HepG2 (cell line): Measurements from ENCODE around the gene MEPCE. TPM values are rescaled to one million over a fixed set of nuclear protein-coding genes. Genes with fewer than 3 reads are reported as not detected.

Experiments
- ATAC-seq: fragments of 200-7000 bp; cut with Tn5 transposase; 3 replicates; pipeline ENCODE4 v1.9.1; 2020; ENCODE audit warnings: mild to moderate bottlenecking, moderate library complexity
- BruUV-seq: library from RNA; stranded (reverse); fragments of 400-500 nt; replicated peaks from 2 replicates; lab custom pipeline; 2021; lab: Mats Ljungman, UMichigan
- CTCF ChIA-PET: fragments of 300-600 bp; formaldehyde crosslinking; extraction: SDS; loops from one replicate; lab custom pipeline; 2021; ENCODE audit warnings: low total read pairs, inconsistent platforms, low intra/inter-chr PET ratio; lab: Yijun Ruan, JAX
- POLR2A ChIA-PET: fragments of 350-600 bp; sonication (Branson Sonifier 250); formaldehyde crosslinking; loops from one replicate; lab custom pipeline; 2020; ENCODE audit warnings: antibody characterized with exemption, inconsistent platforms; lab: Yijun Ruan, JAX
- DNase-seq: peaks from one replicate; pipeline ENCODE4 v3.0.0-alpha.2; 2015; ENCODE audit warnings: low spot score
- FAIRE-seq: peaks from 3 replicates; lab custom pipeline; 2011; peaks lifted over from hg19 to GRCh38; lab: Jason Lieb, UNC
- H2AFZ ChIP-seq: one replicate; pipeline ENCODE4 v1.6.1; 2011; ENCODE audit warnings: low read length, inconsistent platforms
- H3K27ac ChIP-seq: fragments of 300-600 bp; 3 replicates; pipeline ENCODE4 v1.8.0; 2011; ENCODE audit warnings: mixed run types, mild to moderate bottlenecking, mixed read lengths, low read length, inconsistent platforms; ENCODE audit not compliant: insufficient read depth; ENCODE audit errors: extremely low read length
- H3K27me3 ChIP-seq, 2 experiments: fragments of 200-600 bp in 1 of 2; 2 replicates in 1 of 2; 3 replicates in 1 of 2; pipeline versions ENCODE4 v1.6.0 to v1.8.0; 2011; ENCODE audit warnings: low read length in 2 of 2, mild to moderate bottlenecking in 2 of 2, moderate library complexity in 2 of 2, inconsistent platforms in 1 of 2; ENCODE audit not compliant: insufficient read depth in 2 of 2, control insufficient read depth in 1 of 2
- H3K36me3 ChIP-seq, 2 experiments: fragments of 200-600 bp in 1 of 2; replicated peaks in 1 of 2; 2 replicates in 1 of 2; 3 replicates in 1 of 2; pipeline versions ENCODE4 v1.5.1 to v1.8.0; 2011; ENCODE audit warnings: low read length in 2 of 2, inconsistent platforms in 1 of 2; ENCODE audit not compliant: insufficient read depth in 2 of 2, control insufficient read depth in 1 of 2
- H3K4me1 ChIP-seq: 2 replicates; pipeline ENCODE4 v1.5.1; 2012; ENCODE audit warnings: low read length, inconsistent platforms; ENCODE audit not compliant: insufficient read depth
- H3K4me2 ChIP-seq: 2 replicates; pipeline ENCODE4 v1.6.0; 2011; ENCODE audit warnings: low read depth, low read length, inconsistent platforms
- H3K4me3 ChIP-seq, 3 experiments: fragments of 200-600 bp in 1 of 3; sonication (generic), shearing (Covaris generic) in 1 of 3; replicated peaks in 1 of 3; 2 replicates each; pipeline ENCODE4 v1.5.1; 2011 to 2016; ENCODE audit warnings: low read length in 3 of 3, inconsistent platforms in 2 of 3, low read depth in 2 of 3, mild to moderate bottlenecking in 2 of 3, control low read depth in 1 of 3, mixed read lengths in 1 of 3; ENCODE audit not compliant: insufficient read depth in 1 of 3
- H3K79me2 ChIP-seq: one replicate; pipeline ENCODE4 v1.6.1; 2011; ENCODE audit warnings: low read length, inconsistent platforms; ENCODE audit not compliant: insufficient read depth
- H3K9ac ChIP-seq: 2 replicates; pipeline ENCODE4 v1.6.0; 2011; ENCODE audit warnings: mild to moderate bottlenecking, low read depth, low read length, inconsistent platforms; ENCODE audit not compliant: insufficient read depth
- H3K9me3 ChIP-seq: 2 replicates; pipeline ENCODE4 v1.5.1; 2012; ENCODE audit warnings: mild to moderate bottlenecking, low read length
- H4K20me1 ChIP-seq: 2 replicates; pipeline ENCODE4 v1.6.0; 2011; ENCODE audit warnings: inconsistent platforms, mild to moderate bottlenecking, low read length, moderate library complexity; ENCODE audit not compliant: insufficient read depth
- GZF1 ChIP-seq: sonication (generic); formaldehyde crosslinking; IDR thresholded peaks from 2 replicates; pipeline ENCODE4 v1.5.1; 2020; ENCODE audit warnings: mild to moderate bottlenecking, missing genetic modification reagents
- HES4 ChIP-seq: sonication (generic); formaldehyde crosslinking; IDR thresholded peaks from 2 replicates; pipeline ENCODE4 v1.9.0; 2021; ENCODE audit warnings: mild to moderate bottlenecking, missing genetic modification reagents, borderline replicate concordance
- MBD4 ChIP-seq: IDR thresholded peaks from 2 replicates; pipeline ENCODE4 v1.6.1; 2012; ENCODE audit warnings: low read length, inconsistent platforms, borderline replicate concordance
- POLR2A ChIP-seq, 2 experiments: IDR thresholded peaks; 2 replicates each; pipeline ENCODE4 v1.6.1; 2011; ENCODE audit warnings: low read depth in 2 of 2, low read length in 2 of 2, mild to moderate bottlenecking in 1 of 2, moderate library complexity in 1 of 2; ENCODE audit not compliant: insufficient read depth in 1 of 2
- RELA ChIP-seq: sonication (generic); formaldehyde crosslinking; IDR thresholded peaks from 2 replicates; pipeline ENCODE4 v1.4.0; 2020; ENCODE audit warnings: missing genetic modification reagents
- SRSF1 ChIP-seq: fragments of 200-400 bp; formaldehyde crosslinking; optimal IDR thresholded peaks from 2 replicates; pipeline ENCODE3; 2017; ENCODE audit warnings: mild to moderate bottlenecking, low read depth, low read length, moderate library complexity
- ZNF383 ChIP-seq: sonication (generic); formaldehyde crosslinking; IDR thresholded peaks from 2 replicates; pipeline ENCODE4 v1.4.0; 2020; ENCODE audit warnings: missing genetic modification reagents, mild to moderate bottlenecking, borderline replicate concordance
- ZNF607 ChIP-seq: sonication (generic); formaldehyde crosslinking; IDR thresholded peaks from 2 replicates; pipeline ENCODE4 v1.5.1; 2020; ENCODE audit warnings: missing genetic modification reagents, mild to moderate bottlenecking, borderline replicate concordance
- ZNF629 ChIP-seq: sonication (generic); formaldehyde crosslinking; conservative IDR thresholded peaks from 2 replicates; pipeline ENCODE4 v1.5.0; 2020; ENCODE audit warnings: missing genetic modification reagents
- WGBS: methylation state at CpG from one replicate; pipeline ENCODE4 v1.1.6; 2017; ENCODE audit warnings: low lambda C conversion rate; 5-methylcytosine and 5-hydroxymethylcytosine counted together
- in situ Hi-C: cut with HindIII; loops from 2 replicates; pipeline ENCODE4 v1.10.0; 2017; ENCODE audit warnings: low pct_unique_long_range_greater_than_20kb; ENCODE audit not compliant: extremely low pct_ligation_motif_present
- intact Hi-C: fragments of 100-400 bp; cut with micrococcal nuclease; formaldehyde crosslinking; loops from one replicate; pipeline ENCODE4 v1.10.0; 2022; ENCODE audit not compliant: unreplicated experiment
- polyA plus RNA-seq, 8 experiments: library from polyadenylated mRNA; depleted of rRNA in 3 of 8; stranded (reverse) in 7 of 8; unstranded in 1 of 8; fragments of >200 nt; fragmentation: Illumina TruSeq in 4 of 8; extraction: Trizol in 4 of 8; gene quantifications; 2 replicates each; pipeline versions ENCODE4 v1.2.1 to v1.2.3, GENCODE V29; 2011 to 2016; ENCODE audit warnings: low read depth in 4 of 8, missing spikeins in 1 of 8, mixed read lengths in 1 of 8; ENCODE audit not compliant: insufficient read depth in 1 of 8
- total RNA-seq, 5 experiments: library from RNA; depleted of rRNA; stranded (reverse); fragments of >200 nt; fragmentation: Illumina TruSeq; extraction: Trizol; gene quantifications; 2 replicates each; pipeline ENCODE4 v1.2.3, GENCODE V29; 2016; ENCODE audit warnings: low read depth in 1 of 5
- TF ChIP-seq, protein P1 (sequence below): sonication (generic); formaldehyde crosslinking; IDR thresholded peaks from 2 replicates; pipeline ENCODE4 v1.5.0; 2020; ENCODE audit warnings: mild to moderate bottlenecking, missing genetic modification reagents

Gene MEPCE
- total and polyA plus RNA-seq, 2 of the 13 experiments (the other 11 are each of a cell fraction or from before 2014, with no cell fraction given), result 12.3 to 26.0 TPM

GRCh38 chr7:100406767-100407166 lies 22.9 kb upstream of the MEPCE start:
- Histone ChIP-seq H3K79me2 (no peaks in the 10 kb centered on the region), H3K27ac (no peak overlapping the region), H4K20me1 (no peaks in the 10 kb centered on the region), H3K9ac (no peak overlapping the region), H3K4me2 (no peak overlapping the region), H2AFZ (no peak overlapping the region), H3K4me1 (no peaks in the 10 kb centered on the region), H3K4me3 (no peak overlapping the region), H3K27me3 (peaks cover 1 to 13% of the 10 kb centered on the region in 2 experiments; a peak in 4 of 5 replicates), H3K36me3 (no peaks in the 10 kb centered on the region), H3K9me3 (no peaks in the 10 kb centered on the region)
- intact Hi-C loops (no loop called here), in situ Hi-C loops (no loop called here)
- WGBS, result 35% methylated on average over 6 of the region's 6 CpGs
- ATAC-seq (no peak), FAIRE-seq (no peak), DNase-seq (no peak)
- POLR2A ChIA-PET, result interaction anchor here (1.3 kb wide), 1 partner anchor 22 kb away, joined by 8 read pairs; the partner anchor contains the start of genes MEPCE and ZCWPW1
- CTCF ChIA-PET, result interaction anchor here (1.2 to 1.3 kb wide), 2 partner anchors 33 to 44 kb away, joined by 3 read pairs; no protein-coding TSS in a partner anchor
- no TSS peak for BruUV-seq
- TF ChIP-seq MBD4 (no peak), SRSF1 (no peak), RELA (no peak), GZF1 (CRISPR knock-in tag) (no peak), ZNF383 (CRISPR knock-in tag) (no peak), ZNF629 (CRISPR knock-in tag) (no peak), POLR2A (IDR thresholded peaks at IDR 0.05; ENCODE audit: insufficient read depth in 1 of 2, low read depth in 2 of 2, low read length in 2 of 2) (no peak), ZNF607 (CRISPR knock-in tag) (no peak), HES4 (CRISPR knock-in tag) (no peak)
- TF ChIP-seq, protein P1, sequence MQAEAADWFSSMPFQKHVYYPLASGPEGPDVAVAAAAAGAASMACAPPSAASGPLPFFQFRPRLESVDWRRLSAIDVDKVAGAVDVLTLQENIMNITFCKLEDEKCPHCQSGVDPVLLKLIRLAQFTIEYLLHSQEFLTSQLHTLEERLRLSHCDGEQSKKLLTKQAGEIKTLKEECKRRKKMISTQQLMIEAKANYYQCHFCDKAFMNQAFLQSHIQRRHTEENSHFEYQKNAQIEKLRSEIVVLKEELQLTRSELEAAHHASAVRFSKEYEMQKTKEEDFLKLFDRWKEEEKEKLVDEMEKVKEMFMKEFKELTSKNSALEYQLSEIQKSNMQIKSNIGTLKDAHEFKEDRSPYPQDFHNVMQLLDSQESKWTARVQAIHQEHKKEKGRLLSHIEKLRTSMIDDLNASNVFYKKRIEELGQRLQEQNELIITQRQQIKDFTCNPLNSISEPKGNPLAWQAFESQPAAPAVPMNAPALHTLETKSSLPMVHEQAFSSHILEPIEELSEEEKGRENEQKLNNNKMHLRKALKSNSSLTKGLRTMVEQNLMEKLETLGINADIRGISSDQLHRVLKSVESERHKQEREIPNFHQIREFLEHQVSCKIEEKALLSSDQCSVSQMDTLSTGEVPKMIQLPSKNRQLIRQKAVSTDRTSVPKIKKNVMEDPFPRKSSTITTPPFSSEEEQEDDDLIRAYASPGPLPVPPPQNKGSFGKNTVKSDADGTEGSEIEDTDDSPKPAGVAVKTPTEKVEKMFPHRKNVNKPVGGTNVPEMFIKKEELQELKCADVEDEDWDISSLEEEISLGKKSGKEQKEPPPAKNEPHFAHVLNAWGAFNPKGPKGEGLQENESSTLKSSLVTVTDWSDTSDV, result no peak
